ENCODE data around the gene SPDYA.

Gene SPDYA

DNA sequence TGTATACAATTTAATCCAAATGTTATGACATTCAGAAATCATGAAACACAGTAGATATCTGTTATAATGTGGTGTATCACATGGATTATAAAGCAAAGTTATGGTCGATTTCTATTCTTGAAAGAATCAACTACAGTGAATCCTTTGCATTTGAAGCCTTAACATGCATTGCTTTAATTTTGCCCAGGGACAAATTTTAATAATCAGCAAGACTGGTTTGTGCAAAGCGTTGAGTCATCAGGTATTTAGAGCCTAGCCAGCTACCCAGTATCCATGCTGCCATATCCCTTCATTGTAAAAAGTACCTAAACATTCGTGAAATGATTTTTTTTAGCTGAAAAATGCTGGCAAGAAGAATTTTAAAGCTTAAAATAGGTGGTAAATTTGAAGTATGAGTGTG lies 8.9 kb upstream of the SPDYA start:
- DNase-seq (ENCODE audit: extremely low read depth, low read depth), result no peak
- TF ChIP-seq, protein P1, sequence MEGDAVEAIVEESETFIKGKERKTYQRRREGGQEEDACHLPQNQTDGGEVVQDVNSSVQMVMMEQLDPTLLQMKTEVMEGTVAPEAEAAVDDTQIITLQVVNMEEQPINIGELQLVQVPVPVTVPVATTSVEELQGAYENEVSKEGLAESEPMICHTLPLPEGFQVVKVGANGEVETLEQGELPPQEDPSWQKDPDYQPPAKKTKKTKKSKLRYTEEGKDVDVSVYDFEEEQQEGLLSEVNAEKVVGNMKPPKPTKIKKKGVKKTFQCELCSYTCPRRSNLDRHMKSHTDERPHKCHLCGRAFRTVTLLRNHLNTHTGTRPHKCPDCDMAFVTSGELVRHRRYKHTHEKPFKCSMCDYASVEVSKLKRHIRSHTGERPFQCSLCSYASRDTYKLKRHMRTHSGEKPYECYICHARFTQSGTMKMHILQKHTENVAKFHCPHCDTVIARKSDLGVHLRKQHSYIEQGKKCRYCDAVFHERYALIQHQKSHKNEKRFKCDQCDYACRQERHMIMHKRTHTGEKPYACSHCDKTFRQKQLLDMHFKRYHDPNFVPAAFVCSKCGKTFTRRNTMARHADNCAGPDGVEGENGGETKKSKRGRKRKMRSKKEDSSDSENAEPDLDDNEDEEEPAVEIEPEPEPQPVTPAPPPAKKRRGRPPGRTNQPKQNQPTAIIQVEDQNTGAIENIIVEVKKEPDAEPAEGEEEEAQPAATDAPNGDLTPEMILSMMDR (IDR thresholded peaks at IDR 0.05; ENCODE audit: low read depth, low read length), result no peak

DNA sequence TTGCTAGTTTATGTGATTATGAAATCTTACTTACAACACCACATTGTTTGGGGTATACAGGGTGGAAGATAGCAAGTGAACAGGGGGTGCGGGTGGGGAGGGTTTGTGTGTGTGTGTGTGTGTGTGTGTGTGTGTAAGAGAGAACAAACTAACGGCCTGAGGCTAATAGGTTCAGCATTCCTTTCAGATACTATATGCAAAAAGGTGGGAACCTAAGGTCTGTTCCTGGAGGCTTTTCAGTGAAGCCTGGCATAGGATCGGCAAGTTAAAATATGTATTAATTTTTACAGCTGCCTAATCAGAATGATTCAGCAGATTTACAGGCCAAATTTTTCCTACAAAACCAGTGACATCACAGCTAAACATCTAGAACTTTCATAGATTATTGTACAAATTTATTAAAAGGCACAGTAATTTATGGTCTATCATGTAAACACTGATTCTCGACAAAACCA lies 7.6 kb upstream of the SPDYA start:
- DNase-seq (ENCODE audit: extremely low read depth, low read depth), result no peak
- TF ChIP-seq, protein P1 (IDR thresholded peaks at IDR 0.05; ENCODE audit: low read depth, low read length), result no peak

- TF ChIP-seq, protein P1 (IDR thresholded peaks at IDR 0.05; ENCODE audit: low read depth, low read length), result no peak
- DNase-seq (ENCODE audit: extremely low read depth, low read depth), result no peak
Measured at GRCh38 chr2:28809927-28810326, 707 bp upstream of the SPDYA start.

DNA sequence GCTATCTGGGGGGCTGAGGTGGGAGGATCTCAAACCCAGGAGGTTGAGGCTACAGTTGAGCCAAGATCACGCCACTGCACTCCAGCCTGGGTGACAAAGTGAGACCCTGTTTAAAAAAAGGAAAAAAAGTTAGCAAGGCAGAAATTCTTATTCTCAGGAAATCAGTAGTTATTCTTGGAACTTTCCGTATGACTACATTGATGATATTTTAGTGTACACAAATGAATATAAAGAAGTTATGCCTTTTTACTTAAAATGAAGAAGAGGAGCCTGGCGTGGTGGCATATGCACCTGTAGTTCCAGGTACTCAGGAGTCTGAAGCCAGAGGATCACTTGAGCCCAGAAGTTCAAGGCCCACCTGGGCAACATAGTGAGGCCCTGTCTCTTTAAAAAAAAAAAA lies 7.4 kb downstream of the SPDYA start:
- DNase-seq (ENCODE audit: extremely low read depth, low read depth), result no peak
- TF ChIP-seq, protein P1 (IDR thresholded peaks at IDR 0.05; ENCODE audit: low read depth, low read length), result no peak

GRCh38 chr2:28821295-28821958 lies 10.8 kb downstream of the SPDYA start:
- TF ChIP-seq, protein P1 (IDR thresholded peaks at IDR 0.05; ENCODE audit: low read depth, low read length), result peak; percentile 65
- no peak for DNase-seq (ENCODE audit: extremely low read depth, low read depth)

DNA sequence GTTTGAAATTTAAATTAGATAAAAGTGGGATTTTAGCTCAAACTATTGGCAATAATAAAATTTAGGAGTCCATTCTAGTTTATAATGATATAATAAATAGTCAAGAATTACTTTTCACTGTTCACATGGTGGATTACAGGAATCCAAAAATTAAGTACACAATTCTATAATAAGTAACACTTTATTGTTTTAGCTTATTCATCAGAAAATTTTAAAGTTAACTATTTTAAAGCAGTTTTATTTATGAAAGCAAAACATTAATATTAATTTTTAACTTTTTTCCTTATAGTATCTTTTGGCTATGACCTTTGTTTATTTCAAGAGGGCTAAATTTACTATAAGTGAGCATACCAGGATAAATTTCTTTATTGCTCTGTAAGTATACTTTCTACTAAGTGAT lies 11.4 kb downstream of the SPDYA start:
- no peak for DNase-seq (ENCODE audit: extremely low read depth, low read depth)

GRCh38 chr2:28824207-28824606 lies 13.6 kb downstream of the SPDYA start:
- DNase-seq (ENCODE audit: extremely low read depth, low read depth), result no peak
- TF ChIP-seq, protein P1 (IDR thresholded peaks at IDR 0.05; ENCODE audit: low read depth, low read length), result no peak

More for the DNA sequence above, 11.4 kb downstream of the SPDYA start:
- TF ChIP-seq, protein P1 (IDR thresholded peaks at IDR 0.05; ENCODE audit: low read depth, low read length), result no peak
